Progenitor cell of endocrine pancreas (in vitro differentiated cells): ENCODE measurements around the gene GHDC. TPM values are rescaled to one million over a fixed set of nuclear protein-coding genes. Genes with fewer than 3 reads are reported as not detected.
"Not testable (repeated sequence)": the region's sequence is repeated elsewhere in the genome, so short reads cannot be mapped to it uniquely, and the experiment has no call there.

Experiments
- DNase-seq: peaks from one replicate; pipeline ENCODE4 v3.0.0; 2021; ENCODE audit warnings: low spot score; ENCODE audit not compliant: unreplicated experiment
- H3K27ac Mint-ChIP-seq: 2 replicates; pipeline ENCODE4 v1.8.0; 2021; ENCODE audit warnings: mild to moderate bottlenecking, moderate library complexity, mixed read lengths
- H3K27me3 Mint-ChIP-seq: 2 replicates; pipeline ENCODE4 v1.8.0; 2021; ENCODE audit warnings: mixed read lengths
- H3K36me3 Mint-ChIP-seq: 2 replicates; pipeline ENCODE4 v1.8.0; 2022; ENCODE audit warnings: mixed read lengths; ENCODE audit not compliant: insufficient read depth
- H3K4me1 Mint-ChIP-seq: 2 replicates; pipeline ENCODE4 v1.8.0; 2021; ENCODE audit warnings: low read depth, mixed read lengths
- H3K4me3 Mint-ChIP-seq: 2 replicates; pipeline ENCODE4 v1.8.0; 2021; ENCODE audit warnings: low read depth, mild to moderate bottlenecking, moderate library complexity, mixed read lengths
- H3K9me3 Mint-ChIP-seq: 2 replicates; pipeline ENCODE4 v1.8.0; 2021; ENCODE audit warnings: low read depth, mixed read lengths
- total RNA-seq: library from RNA; stranded (reverse); gene quantifications from 2 replicates; pipeline ENCODE4 v1.2.1, GENCODE V29; 2021
- TF ChIP-seq, protein P1 (sequence below): fragments of 200-600 bp; sonication (generic); IDR thresholded peaks from one replicate; pipeline ENCODE4 v1.5.0; 2021; ENCODE audit warnings: antibody characterized with exemption, mild to moderate bottlenecking; ENCODE audit not compliant: unreplicated experiment

GHDC gene
- total RNA-seq, 1 donor from 2014 or later: 6.8 TPM

DNA sequence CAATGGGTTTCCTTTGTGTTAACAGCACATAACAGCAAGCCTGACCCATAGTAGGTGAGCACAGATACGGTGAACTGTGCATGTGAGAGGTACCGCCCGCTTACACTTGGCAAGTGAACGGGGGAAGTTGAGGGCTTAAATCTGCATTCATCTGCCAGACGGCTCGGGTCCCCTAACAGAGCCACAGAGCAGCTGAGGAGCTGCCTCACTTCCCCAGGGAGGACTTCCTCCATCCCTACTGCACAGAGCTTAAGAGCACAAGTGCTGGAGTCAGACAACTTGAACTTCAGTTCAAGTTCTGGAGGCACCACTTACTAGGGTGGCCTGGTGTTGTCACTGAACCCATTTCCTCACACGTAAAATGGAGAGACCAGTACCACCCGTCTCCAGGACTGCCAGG is 52.9 kb downstream of the GHDC start:
- Mint-ChIP-seq H3K27ac (no peak overlapping the region), H3K9me3 (no peaks in the 10 kb centered on the region), H3K4me1 (peaks cover 3% of the 10 kb centered on the region), H3K36me3 (peaks cover 5% of the 10 kb centered on the region), H3K27me3 (no peaks in the 10 kb centered on the region), H3K4me3 (no peak overlapping the region)
- no peak for DNase-seq
- TF ChIP-seq, protein P1, sequence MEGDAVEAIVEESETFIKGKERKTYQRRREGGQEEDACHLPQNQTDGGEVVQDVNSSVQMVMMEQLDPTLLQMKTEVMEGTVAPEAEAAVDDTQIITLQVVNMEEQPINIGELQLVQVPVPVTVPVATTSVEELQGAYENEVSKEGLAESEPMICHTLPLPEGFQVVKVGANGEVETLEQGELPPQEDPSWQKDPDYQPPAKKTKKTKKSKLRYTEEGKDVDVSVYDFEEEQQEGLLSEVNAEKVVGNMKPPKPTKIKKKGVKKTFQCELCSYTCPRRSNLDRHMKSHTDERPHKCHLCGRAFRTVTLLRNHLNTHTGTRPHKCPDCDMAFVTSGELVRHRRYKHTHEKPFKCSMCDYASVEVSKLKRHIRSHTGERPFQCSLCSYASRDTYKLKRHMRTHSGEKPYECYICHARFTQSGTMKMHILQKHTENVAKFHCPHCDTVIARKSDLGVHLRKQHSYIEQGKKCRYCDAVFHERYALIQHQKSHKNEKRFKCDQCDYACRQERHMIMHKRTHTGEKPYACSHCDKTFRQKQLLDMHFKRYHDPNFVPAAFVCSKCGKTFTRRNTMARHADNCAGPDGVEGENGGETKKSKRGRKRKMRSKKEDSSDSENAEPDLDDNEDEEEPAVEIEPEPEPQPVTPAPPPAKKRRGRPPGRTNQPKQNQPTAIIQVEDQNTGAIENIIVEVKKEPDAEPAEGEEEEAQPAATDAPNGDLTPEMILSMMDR: no peak

DNA sequence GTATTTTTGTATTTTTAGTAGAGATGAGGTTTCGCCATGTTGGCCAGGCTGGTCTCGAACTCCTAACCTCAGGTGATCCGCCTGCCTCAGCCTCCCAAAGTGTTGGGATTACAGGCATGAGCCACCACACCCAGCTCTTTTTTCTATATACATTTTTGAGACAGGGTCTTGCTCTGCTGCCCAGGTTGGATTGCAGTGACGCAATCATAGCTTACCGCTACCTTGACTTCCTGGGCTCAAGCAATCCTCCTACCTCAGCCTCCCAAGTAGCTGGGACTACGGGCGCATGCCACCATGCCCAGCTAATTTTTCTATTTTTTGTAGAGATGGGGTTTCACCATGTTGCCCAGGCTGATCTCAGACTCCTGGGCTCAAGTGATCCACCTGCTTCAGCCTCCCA is 53.6 kb downstream of the GHDC start:
- not testable (repeated sequence) for H3K4me3 Mint-ChIP-seq

More for the DNA sequence above, 53.6 kb downstream of the GHDC start:
- H3K27me3 Mint-ChIP-seq, H3K9me3 Mint-ChIP-seq, H3K4me1 Mint-ChIP-seq, DNase-seq, H3K27ac Mint-ChIP-seq, H3K36me3 Mint-ChIP-seq: not testable (repeated sequence)

Other genes starting within 250 kb of the GHDC start
- gene CNP, start 227.7 kb downstream of the GHDC start, total RNA-seq: 98.7 and 102 TPM in 2 replicates
- gene DNAJC7, start 177.1 kb downstream of the GHDC start, total RNA-seq: 113 and 117 TPM in 2 replicates
- gene NKIRAS2, start 174.4 kb downstream of the GHDC start, total RNA-seq: 44.8 and 48.1 TPM in 2 replicates
- 3.2 and 3.7 TPM in 2 replicates for gene C17orf113, start 143.9 kb downstream of the GHDC start, total RNA-seq
- 2.7 TPM in 2 replicates for gene ZNF385C, start 96.0 kb downstream of the GHDC start, total RNA-seq
- 0.42 and 0.43 TPM in 2 replicates for gene DHX58, start 81.8 kb downstream of the GHDC start, total RNA-seq
- 40.1 and 43.2 TPM in 2 replicates for gene KAT2A, start 73.1 kb downstream of the GHDC start, total RNA-seq
- 0.16 TPM in 1 of 2 replicates, not detected in the other for gene HSPB9, start 71.7 kb downstream of the GHDC start, total RNA-seq
- gene RAB5C, start 39.5 kb downstream of the GHDC start, total RNA-seq: 68.8 and 70.3 TPM in 2 replicates
- not detected in 2 replicates for gene KCNH4, start 13.4 kb downstream of the GHDC start, total RNA-seq
- not detected in 2 replicates for gene HCRT, start 9.0 kb downstream of the GHDC start, total RNA-seq
- 43.3 and 46.8 TPM in 2 replicates for gene STAT5B, start 81.9 kb upstream of the GHDC start, total RNA-seq
- gene STAT5A, start 94.0 kb upstream of the GHDC start, total RNA-seq: 0.74 and 1.4 TPM in 2 replicates
- gene STAT3, start 193.9 kb upstream of the GHDC start, total RNA-seq: 41.2 and 42.2 TPM in 2 replicates
- gene CAVIN1, start 228.8 kb upstream of the GHDC start, total RNA-seq: 1.1 and 1.8 TPM in 2 replicates